Measurements from ENCODE around the gene DYNLT4. TPM values are rescaled to one million over a fixed set of nuclear protein-coding genes. Genes with fewer than 3 reads are reported as not detected.
"Not testable (repeated sequence)": the region's sequence is repeated elsewhere in the genome, so short reads cannot be mapped to it uniquely, and the experiment has no call there.

Gene DYNLT4
- polyA plus RNA-seq, 1 donor (not counting 4 experiments of a cell fraction or from before 2014, with no cell fraction given), result not detected

- Histone ChIP-seq H2AFZ (ENCODE audit: control insufficient read depth, low read length) (peak within 1 kb of the TSS; percentile 67), H3K27ac (ENCODE audit: control insufficient read depth, insufficient read depth, low read length) (peak within 1 kb of the TSS; percentile 97), H3K4me1 (ENCODE audit: control insufficient read depth, extremely low read depth, insufficient read depth, low read length) (peaks cover 17% of the 10 kb centered on the region), H4K20me1 (ENCODE audit: control insufficient read depth, extremely low read depth, insufficient read depth, low read length) (peaks cover 19% of the 10 kb centered on the region), H3K4me2 (ENCODE audit: control insufficient read depth, extremely low read depth, insufficient read depth, low read depth, low read length) (peak within 1 kb of the TSS; percentile 92), H3K27me3 (ENCODE audit: control insufficient read depth, extremely low read depth, insufficient read depth, low read length) (no peaks in the 10 kb centered on the region), H3K9me1 (ENCODE audit: control insufficient read depth, extremely low read depth, insufficient read depth, low read length) (no peaks in the 10 kb centered on the region), H3K36me3 (ENCODE audit: control insufficient read depth in 2 of 2, extremely low read depth in 1 of 2, insufficient read depth in 2 of 2, low read length in 2 of 2) (peaks cover 25 to 35% of the 10 kb centered on the region in 2 experiments), H3K9me3 (ENCODE audit: control insufficient read depth, low read depth, low read length) (no peaks in the 10 kb centered on the region), H3K9ac (ENCODE audit: control insufficient read depth, extremely low read depth, insufficient read depth, low read length) (peak within 1 kb of the TSS; percentile 92), H3K79me2 (ENCODE audit: control insufficient read depth, insufficient read depth, low read length) (peaks cover 36% of the 10 kb centered on the region), H3K4me3 (ENCODE audit: control insufficient read depth in 2 of 3, extremely low read depth in 1 of 3, insufficient read depth in 2 of 3, low read depth in 1 of 3, low read length in 3 of 3) (peak within 1 kb of the TSS; percentile 85 to 94 (median 92))
- dilution Hi-C loops (cut with MboI; ENCODE audit: extremely low pct_ligation_motif_present, low sequenced_read_pairs), result no loop called here
- TF ChIP-seq EZH2 (IDR thresholded peaks at IDR 0.05; ENCODE audit: low read length) (no peak), CTCF (optimal IDR thresholded peaks at IDR 0.05 in 1 of 3, IDR thresholded peaks at IDR 0.05 in 1 of 3, conservative IDR thresholded peaks at IDR 0.05 in 1 of 3; ENCODE audit: extremely low read depth in 1 of 3, insufficient read depth in 2 of 3, low read length in 3 of 3) (peak in 1 of 3 experiments; percentile 1)
- FAIRE-seq (no peak), DNase-seq (ENCODE audit: low read depth, low spot score) (peak; percentile 81)
Observed at GRCh38 chr1:44775078-44775929, 31.8 kb downstream of the DYNLT4 start, which contains the start of gene RPS8. Gene RPS8, plus strand, starts transcription at chr1:44775540. Its CDS starts 57 bp downstream, at chr1:44775597.

DNA sequence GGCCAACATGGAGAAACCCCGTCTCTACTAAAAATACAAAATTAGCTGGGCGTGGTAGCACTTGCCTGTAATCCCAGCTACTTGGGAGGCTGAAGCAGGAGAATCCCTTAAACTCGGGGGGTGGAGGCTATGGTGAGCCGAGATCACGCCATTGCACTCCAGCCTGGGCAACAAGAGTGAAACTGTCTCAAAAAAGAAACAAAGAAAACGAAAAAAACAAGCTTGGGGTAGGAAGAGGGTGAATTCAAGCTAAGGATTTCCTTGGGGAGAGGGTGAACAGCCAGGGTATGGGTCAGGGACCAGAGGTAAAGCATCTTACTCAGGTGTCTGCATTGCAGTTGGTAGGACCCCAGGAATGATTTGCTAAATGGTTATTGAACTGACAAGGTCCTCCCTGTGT, 40.7 kb downstream of the DYNLT4 start:
- H3K9ac ChIP-seq (ENCODE audit: control insufficient read depth, extremely low read depth, insufficient read depth, low read length); H3K4me2 ChIP-seq (ENCODE audit: control insufficient read depth, extremely low read depth, insufficient read depth, low read depth, low read length); H3K4me3 ChIP-seq (ENCODE audit: control insufficient read depth in 2 of 3, extremely low read depth in 1 of 3, insufficient read depth in 2 of 3, low read depth in 1 of 3, low read length in 3 of 3); H3K4me1 ChIP-seq (ENCODE audit: control insufficient read depth, extremely low read depth, insufficient read depth, low read length); dilution Hi-C loops (cut with MboI; ENCODE audit: extremely low pct_ligation_motif_present, low sequenced_read_pairs); H3K79me2 ChIP-seq (ENCODE audit: control insufficient read depth, insufficient read depth, low read length); H3K9me3 ChIP-seq (ENCODE audit: control insufficient read depth, low read depth, low read length); H3K27ac ChIP-seq (ENCODE audit: control insufficient read depth, insufficient read depth, low read length); DNase-seq (ENCODE audit: low read depth, low spot score); H4K20me1 ChIP-seq (ENCODE audit: control insufficient read depth, extremely low read depth, insufficient read depth, low read length); H3K27me3 ChIP-seq (ENCODE audit: control insufficient read depth, extremely low read depth, insufficient read depth, low read length); H2AFZ ChIP-seq (ENCODE audit: control insufficient read depth, low read length); FAIRE-seq; H3K9me1 ChIP-seq (ENCODE audit: control insufficient read depth, extremely low read depth, insufficient read depth, low read length): not testable (repeated sequence)
- peaks cover 0 to 17% of the 10 kb centered on the region in 2 experiments for H3K36me3 ChIP-seq (ENCODE audit: control insufficient read depth in 2 of 2, extremely low read depth in 1 of 2, insufficient read depth in 2 of 2, low read length in 2 of 2)
